Endothelial cell of umbilical vein (primary cell): ENCODE data around the gene PCDHGA10. TPM values are rescaled to one million over a fixed set of nuclear protein-coding genes. Genes with fewer than 3 reads are reported as not detected.
"Not testable (repeated sequence)": the region's sequence is repeated elsewhere in the genome, so short reads cannot be mapped to it uniquely, and the experiment has no call there.

Source experiments
- BruUV-seq: library from RNA; stranded (reverse); fragments of 400-500 nt; replicated peaks from 2 replicates; lab custom pipeline; 2021; lab: Mats Ljungman, UMichigan
- CTCF ChIA-PET: fragments of 300-600, 350-600 bp; sonication (Branson Sonifier 250); formaldehyde crosslinking; loops from one replicate; lab custom pipeline; 2021; ENCODE audit warnings: antibody characterized with exemption, inconsistent platforms; lab: Charles Lee
- POLR2A ChIA-PET: fragments of 300-600, 350-600 bp; sonication (Branson Sonifier 250); formaldehyde crosslinking; loops from one replicate; lab custom pipeline; 2021; ENCODE audit warnings: antibody characterized with exemption, inconsistent platforms; lab: Charles Lee
- DNase-seq: peaks from one replicate; pipeline ENCODE4 v3.0.0-alpha.2; 2011; ENCODE audit warnings: low read depth, low spot score
- FAIRE-seq: peaks from 2 replicates; lab custom pipeline; 2011; peaks lifted over from hg19 to GRCh38; lab: Jason Lieb, UNC
- H2AFZ ChIP-seq: 2 replicates; pipeline ENCODE4 v1.6.0; 2012; ENCODE audit warnings: low read depth, low read length, control low read depth, inconsistent platforms
- H3K27ac ChIP-seq: 2 replicates; pipeline ENCODE4 v1.5.1; 2011; ENCODE audit warnings: low read depth, mild to moderate bottlenecking, control low read depth, low read length, moderate library complexity; ENCODE audit not compliant: insufficient read depth
- H3K27me3 ChIP-seq, 2 experiments: 2 replicates each; pipeline versions ENCODE4 v1.6.0 to v1.6.1; 2011; ENCODE audit warnings: low read length in 2 of 2, mixed read lengths in 1 of 2; ENCODE audit not compliant: control insufficient read depth in 2 of 2, insufficient read depth in 2 of 2
- H3K36me3 ChIP-seq, 2 experiments: 2 replicates in 1 of 2; 3 replicates in 1 of 2; pipeline ENCODE4 v1.5.1; 2011; ENCODE audit warnings: low read length in 2 of 2, mild to moderate bottlenecking in 1 of 2, moderate library complexity in 1 of 2; ENCODE audit not compliant: control insufficient read depth in 2 of 2, insufficient read depth in 2 of 2; ENCODE audit errors: extremely low read depth in 1 of 2
- H3K4me1 ChIP-seq: 3 replicates; pipeline ENCODE4 v1.5.1; 2011; ENCODE audit warnings: mild to moderate bottlenecking, low read length; ENCODE audit not compliant: control insufficient read depth, insufficient read depth; ENCODE audit errors: extremely low read depth
- H3K4me2 ChIP-seq: 2 replicates; pipeline ENCODE4 v1.6.1; 2011; ENCODE audit warnings: low read length, control low read depth, mixed read lengths; ENCODE audit not compliant: insufficient read depth
- H3K4me3 ChIP-seq, 3 experiments: fragments of 200-600 bp in 1 of 3; sonication (generic), shearing (Covaris generic) in 1 of 3; replicated peaks in 1 of 3; 2 replicates each; pipeline ENCODE4 v1.5.1; 2011 to 2016; ENCODE audit warnings: control low read depth in 3 of 3, low read length in 3 of 3, mild to moderate bottlenecking in 2 of 3, inconsistent platforms in 1 of 3, low read depth in 1 of 3, moderate library complexity in 1 of 3; ENCODE audit not compliant: insufficient read depth in 1 of 3
- H3K79me2 ChIP-seq: 2 replicates; pipeline ENCODE4 v1.6.0; 2012; ENCODE audit warnings: low read length, inconsistent platforms; ENCODE audit not compliant: control insufficient read depth, insufficient read depth
- H3K9ac ChIP-seq: replicated peaks from 2 replicates; pipeline ENCODE3; 2011; ENCODE audit warnings: low read length, control low read depth; ENCODE audit not compliant: insufficient read depth; ENCODE audit errors: extremely low read depth
- H3K9me1 ChIP-seq: replicated peaks from 3 replicates; pipeline ENCODE4 v1.6.0; 2011; ENCODE audit warnings: mild to moderate bottlenecking, low read length; ENCODE audit not compliant: control insufficient read depth, insufficient read depth; ENCODE audit errors: extremely low read depth
- H3K9me3 ChIP-seq: replicated peaks from 2 replicates; pipeline ENCODE4 v1.5.1; 2012; ENCODE audit warnings: low read length, inconsistent platforms; ENCODE audit not compliant: control insufficient read depth, insufficient read depth
- H4K20me1 ChIP-seq: replicated peaks from 2 replicates; pipeline ENCODE3; 2011; ENCODE audit warnings: mild to moderate bottlenecking, low read length; ENCODE audit not compliant: control insufficient read depth, insufficient read depth; ENCODE audit errors: extremely low read depth
- EZH2 ChIP-seq: IDR thresholded peaks from 2 replicates; pipeline ENCODE4 v1.6.1; 2012; ENCODE audit warnings: borderline replicate concordance, low read depth, mild to moderate bottlenecking, moderate library complexity, low read length, inconsistent platforms; ENCODE audit not compliant: severe bottlenecking
- dilution Hi-C: fragments of 300-500 bp; cut with MboI; formaldehyde crosslinking; loops from one replicate; pipeline ENCODE4 v1.15.0; 2019; ENCODE audit warnings: low sequenced_read_pairs; ENCODE audit not compliant: extremely low pct_ligation_motif_present
- intact Hi-C: fragments of 100-400 bp; cut with micrococcal nuclease; formaldehyde crosslinking; loops from one replicate; pipeline ENCODE4 v1.10.0; 2022
- polyA plus RNA-seq, 4 experiments: library from polyadenylated mRNA; depleted of rRNA in 3 of 4; stranded (reverse) in 3 of 4; unstranded in 1 of 4; fragments of >200 nt; gene quantifications; 2 replicates each; pipeline versions ENCODE4 v1.2.1 to v1.2.3, GENCODE V29; 2011 to 2012; ENCODE audit warnings: missing spikeins in 1 of 4
- total RNA-seq: library from RNA; stranded (reverse); gene quantifications from 2 replicates; pipeline ENCODE4 v1.2.3, GENCODE V29; 2021

PCDHGA10 gene
- total and polyA plus RNA-seq, 2 donors (not counting 3 experiments of a cell fraction or from before 2014, with no cell fraction given) = 3.6 to 4.4 TPM

GRCh38 chr5:141414548-141415274 is 1.9 kb downstream of the PCDHGA10 start:
- BruUV-seq, H3K9me3 ChIP-seq, H3K36me3 ChIP-seq, intact Hi-C loops, dilution Hi-C loops, H3K4me1 ChIP-seq, H4K20me1 ChIP-seq, H3K9ac ChIP-seq, H2AFZ ChIP-seq, POLR2A ChIA-PET, H3K79me2 ChIP-seq, FAIRE-seq, H3K4me2 ChIP-seq, H3K4me3 ChIP-seq, DNase-seq, H3K9me1 ChIP-seq, H3K27ac ChIP-seq: not testable (repeated sequence)
- H3K27me3 ChIP-seq = peaks cover 48 to 84% of the 10 kb centered on the region in 2 experiments
- CTCF ChIA-PET = interaction anchor here (1.2 to 11.3 kb wide), 6 partner anchors 12 to 148 kb away, joined by 3 to 335 read pairs (median 44); partner anchors contain the start of genes PCDHGA12 and PCDHGA8
- TF ChIP-seq EZH2 = peak; percentile 76

- CTCF ChIA-PET = interaction anchor here (1.0 to 11.3 kb wide), 4 partner anchors 12 to 148 kb away, joined by 3 to 335 read pairs (median 32); no protein-coding TSS in a partner anchor
These were observed 2.5 kb downstream of the PCDHGA10 start for GRCh38 chr5:141415275-141415618.

More at GRCh38 chr5:141415275-141415618, 2.5 kb downstream of the PCDHGA10 start:
- H2AFZ ChIP-seq, H3K27ac ChIP-seq, H3K4me2 ChIP-seq, H3K79me2 ChIP-seq, H3K36me3 ChIP-seq, FAIRE-seq, H3K9me3 ChIP-seq, H3K9me1 ChIP-seq, H4K20me1 ChIP-seq, intact Hi-C loops, dilution Hi-C loops, H3K9ac ChIP-seq, H3K4me1 ChIP-seq, POLR2A ChIA-PET, BruUV-seq, H3K4me3 ChIP-seq, DNase-seq: not testable (repeated sequence)
- H3K27me3 ChIP-seq = peaks cover 45 to 84% of the 10 kb centered on the region in 2 experiments
